ENCODE results near the gene CARD18. TPM values are rescaled to one million over a fixed set of nuclear protein-coding genes. Genes with fewer than 3 reads are reported as not detected.

The CARD18 gene, protein sequence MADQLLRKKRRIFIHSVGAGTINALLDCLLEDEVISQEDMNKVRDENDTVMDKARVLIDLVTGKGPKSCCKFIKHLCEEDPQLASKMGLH
- polyA plus RNA-seq (2013) = not detected

DNA sequence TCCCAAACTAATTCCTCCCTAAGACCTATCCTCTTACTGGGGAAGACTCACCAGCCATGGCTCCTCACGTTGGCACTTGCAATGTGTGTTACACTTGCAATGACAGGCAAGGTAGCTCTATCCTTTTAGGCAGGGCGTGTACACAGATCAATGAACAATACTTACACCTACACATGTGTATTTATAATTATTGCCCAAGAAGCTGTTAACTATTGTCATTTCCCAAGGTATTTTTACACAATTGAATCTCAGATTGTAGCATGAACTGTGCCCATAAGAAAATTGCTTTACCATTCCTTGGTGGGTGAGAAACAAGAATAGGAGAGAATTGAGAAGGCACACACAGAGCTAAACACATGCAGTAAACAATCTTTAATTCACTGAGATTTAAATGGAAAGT, at the start of gene CARD18:
Gene CARD18 (minus strand): TSS at position 101 of the 400 bp plus-strand sequence. CDS start 43 bp downstream, at position 58.
- DNase-seq = no peak
- ChIA-PET CTCF (no interaction called here), POLR2A (no interaction called here)
- Histone ChIP-seq H3K27me3 (replicated peaks in 2 of 5; ENCODE audit: control insufficient read depth in 4 of 5, insufficient read depth in 5 of 5, low read length in 4 of 5) (no peaks in the 10 kb centered on the region), H3K27ac (ENCODE audit: insufficient read depth in 1 of 2, low read depth in 1 of 2, low read length in 2 of 2, poor library complexity in 1 of 2, severe bottlenecking in 2 of 2) (no peak within 1 kb of the TSS), H3K4me1 (ENCODE audit: control extremely low read depth in 1 of 4, control insufficient read depth in 4 of 4, insufficient read depth in 4 of 4, low read length in 3 of 4) (no peaks in the 10 kb centered on the region), H3K9me3 (ENCODE audit: control extremely low read depth in 1 of 5, control insufficient read depth in 4 of 5, insufficient read depth in 2 of 5, low read depth in 1 of 5, low read length in 4 of 5) (no peaks in the 10 kb centered on the region), H3K4me3 (ENCODE audit: control insufficient read depth in 1 of 7, extremely low read depth in 1 of 7, insufficient read depth in 4 of 7, low read depth in 2 of 7, low read length in 6 of 7) (no peak within 1 kb of the TSS), H3K36me3 (ENCODE audit: control insufficient read depth in 4 of 4, insufficient read depth in 4 of 4, low read length in 3 of 4) (no peaks in the 10 kb centered on the region)
- 80% methylated on average over 1 of the region's 2 CpGs for WGBS (ENCODE audit: insufficient coverage)

DNA sequence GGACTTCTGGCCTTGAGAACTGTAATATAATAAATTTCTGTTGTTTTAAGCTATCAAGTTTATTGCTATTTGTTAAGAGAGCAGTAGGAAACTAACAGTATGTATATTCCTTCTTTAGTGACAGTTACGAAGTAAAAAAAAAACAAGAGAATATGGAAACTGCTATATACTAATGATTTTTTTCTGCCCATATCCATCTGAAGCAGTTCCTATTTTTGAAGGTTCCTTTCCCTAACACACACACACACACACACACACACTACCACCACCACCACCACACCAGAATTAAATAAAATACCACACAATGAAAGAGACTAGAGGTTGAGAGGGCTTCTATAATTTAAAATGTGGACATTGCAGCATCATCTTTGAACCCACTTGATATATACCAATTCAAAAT, 44.4 kb upstream of the CARD18 start:
- ChIA-PET CTCF (interaction anchor here (0.7 to 1.5 kb wide), 3 partner anchors 11 to 50 kb away, joined by 3 read pairs; no protein-coding TSS in a partner anchor), POLR2A (interaction anchor here (0.6 kb wide), 1 partner anchor 489 kb away, joined by 4 read pairs; no protein-coding TSS in a partner anchor)
- Histone ChIP-seq H3K4me3 (ENCODE audit: control insufficient read depth in 1 of 7, extremely low read depth in 1 of 7, insufficient read depth in 4 of 7, low read depth in 2 of 7, low read length in 6 of 7) (no peak overlapping the region), H3K9me3 (ENCODE audit: control extremely low read depth in 1 of 5, control insufficient read depth in 4 of 5, insufficient read depth in 2 of 5, low read depth in 1 of 5, low read length in 4 of 5) (no peaks in the 10 kb centered on the region), H3K27ac (ENCODE audit: insufficient read depth in 1 of 2, low read depth in 1 of 2, low read length in 2 of 2, poor library complexity in 1 of 2, severe bottlenecking in 2 of 2) (no peak overlapping the region), H3K27me3 (replicated peaks in 2 of 5; ENCODE audit: control insufficient read depth in 4 of 5, insufficient read depth in 5 of 5, low read length in 4 of 5) (no peaks in the 10 kb centered on the region), H3K4me1 (ENCODE audit: control extremely low read depth in 1 of 4, control insufficient read depth in 4 of 4, insufficient read depth in 4 of 4, low read length in 3 of 4) (peaks cover 13 to 32% (median 27%) of the 10 kb centered on the region in 4 experiments), H3K36me3 (ENCODE audit: control insufficient read depth in 4 of 4, insufficient read depth in 4 of 4, low read length in 3 of 4) (no peaks in the 10 kb centered on the region)
- peak in 2 of 3 donors; percentile 28 to 41 for DNase-seq
- no CpG with 5 or more reads among the region's 1 CpG for WGBS (ENCODE audit: insufficient coverage)

DNA sequence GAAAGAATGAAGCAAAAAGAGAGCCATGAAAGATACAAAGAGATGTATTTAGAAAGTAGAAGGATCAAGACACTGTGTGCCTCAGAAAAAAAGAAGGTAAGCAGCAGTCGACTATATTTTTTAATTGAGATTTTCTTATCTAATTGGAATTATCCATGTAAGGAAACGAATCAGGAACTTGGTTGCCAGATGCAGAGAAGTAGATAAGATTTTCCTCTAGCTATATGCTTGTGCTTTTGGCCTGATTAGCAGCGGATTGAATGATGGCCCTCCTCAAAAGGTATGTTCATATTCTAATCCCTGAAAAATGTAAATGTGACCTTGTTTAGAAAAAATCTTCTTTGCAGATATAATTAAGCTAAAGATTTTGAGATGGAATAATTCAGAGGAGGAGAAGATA, 43.9 kb upstream of the CARD18 start:
- no peaks in the 10 kb centered on the region for H3K27me3 ChIP-seq (replicated peaks in 2 of 5; ENCODE audit: control insufficient read depth in 4 of 5, insufficient read depth in 5 of 5, low read length in 4 of 5)
- H3K27ac ChIP-seq (ENCODE audit: insufficient read depth in 1 of 2, low read depth in 1 of 2, low read length in 2 of 2, poor library complexity in 1 of 2, severe bottlenecking in 2 of 2) = peak overlapping the region in 1 of 2 experiments; percentile 15
- ChIA-PET POLR2A (interaction anchor here (0.6 kb wide), 2 partner anchors 403 to 488 kb away, joined by 3 to 4 read pairs; no protein-coding TSS in a partner anchor), CTCF (interaction anchor here (0.7 to 1.5 kb wide), 3 partner anchors 12 to 50 kb away, joined by 3 read pairs; no protein-coding TSS in a partner anchor)
- DNase-seq = peak; percentile 53 to 90 (median 80)
- H3K36me3 ChIP-seq (ENCODE audit: control insufficient read depth in 4 of 4, insufficient read depth in 4 of 4, low read length in 3 of 4) = no peaks in the 10 kb centered on the region
- WGBS (ENCODE audit: insufficient coverage) = 0% methylated on average over 2 of the region's 3 CpGs
- H3K4me1 ChIP-seq (ENCODE audit: control extremely low read depth in 1 of 4, control insufficient read depth in 4 of 4, insufficient read depth in 4 of 4, low read length in 3 of 4) = peaks cover 13 to 32% (median 27%) of the 10 kb centered on the region in 4 experiments
- no peak overlapping the region for H3K4me3 ChIP-seq (ENCODE audit: control insufficient read depth in 1 of 7, extremely low read depth in 1 of 7, insufficient read depth in 4 of 7, low read depth in 2 of 7, low read length in 6 of 7)
- no peaks in the 10 kb centered on the region for H3K9me3 ChIP-seq (ENCODE audit: control extremely low read depth in 1 of 5, control insufficient read depth in 4 of 5, insufficient read depth in 2 of 5, low read depth in 1 of 5, low read length in 4 of 5)

DNA sequence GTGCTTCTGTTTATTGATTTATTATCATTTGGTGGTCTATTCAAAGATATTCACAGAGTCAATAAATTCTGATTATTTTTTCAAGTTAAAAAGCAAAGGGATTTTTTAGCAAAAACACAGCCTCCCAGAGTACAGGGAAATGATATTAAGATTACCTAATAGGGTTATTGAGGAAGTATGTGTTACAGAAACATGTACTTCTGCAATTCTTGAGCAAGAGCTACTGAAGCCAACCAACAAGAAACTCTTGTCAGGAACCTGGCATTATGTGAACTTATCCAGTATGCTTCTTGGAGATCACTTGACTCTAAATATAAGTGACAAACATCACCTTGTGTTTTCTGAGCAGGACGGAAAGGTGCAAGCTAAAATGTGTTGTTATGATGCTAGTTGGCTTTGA, 42.0 kb upstream of the CARD18 start:
- Histone ChIP-seq H3K27me3 (replicated peaks in 2 of 5; ENCODE audit: control insufficient read depth in 4 of 5, insufficient read depth in 5 of 5, low read length in 4 of 5) (no peaks in the 10 kb centered on the region), H3K4me3 (ENCODE audit: control insufficient read depth in 1 of 7, extremely low read depth in 1 of 7, insufficient read depth in 4 of 7, low read depth in 2 of 7, low read length in 6 of 7) (peak overlapping the region in 2 of 7 experiments; percentile 17 to 37), H3K36me3 (ENCODE audit: control insufficient read depth in 4 of 4, insufficient read depth in 4 of 4, low read length in 3 of 4) (no peaks in the 10 kb centered on the region), H3K9me3 (ENCODE audit: control extremely low read depth in 1 of 5, control insufficient read depth in 4 of 5, insufficient read depth in 2 of 5, low read depth in 1 of 5, low read length in 4 of 5) (no peaks in the 10 kb centered on the region), H3K27ac (ENCODE audit: insufficient read depth in 1 of 2, low read depth in 1 of 2, low read length in 2 of 2, poor library complexity in 1 of 2, severe bottlenecking in 2 of 2) (no peak overlapping the region), H3K4me1 (ENCODE audit: control extremely low read depth in 1 of 4, control insufficient read depth in 4 of 4, insufficient read depth in 4 of 4, low read length in 3 of 4) (peaks cover 13 to 32% (median 27%) of the 10 kb centered on the region in 4 experiments)
- POLR2A ChIA-PET = no interaction called here
- CTCF ChIA-PET = no interaction called here
- 0% methylated on average over 1 of the region's 1 CpG for WGBS (ENCODE audit: insufficient coverage)
- peak; percentile 52 to 91 (median 83) for DNase-seq

DNA sequence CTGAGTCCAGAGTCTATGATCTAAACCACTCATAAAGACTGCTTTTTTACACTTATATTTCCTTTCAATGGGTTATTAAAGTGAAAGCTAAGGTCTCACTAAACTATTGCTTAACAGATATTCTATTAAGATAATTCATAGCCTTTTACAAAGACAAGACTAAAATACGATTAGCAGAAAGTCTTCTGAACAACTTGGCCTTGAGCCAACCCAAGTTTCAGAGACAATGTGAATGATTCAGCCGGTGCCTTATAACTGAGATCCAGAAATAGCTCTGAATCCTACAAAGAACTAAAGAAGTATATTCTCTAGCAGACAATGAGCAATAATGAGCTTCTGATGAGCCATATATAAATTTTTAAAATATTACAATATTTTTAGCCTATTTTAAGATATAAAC, 41.5 kb upstream of the CARD18 start:
- no peaks in the 10 kb centered on the region for H3K36me3 ChIP-seq (ENCODE audit: control insufficient read depth in 4 of 4, insufficient read depth in 4 of 4, low read length in 3 of 4)
- CTCF ChIA-PET = no interaction called here
- H3K9me3 ChIP-seq (ENCODE audit: control extremely low read depth in 1 of 5, control insufficient read depth in 4 of 5, insufficient read depth in 2 of 5, low read depth in 1 of 5, low read length in 4 of 5) = no peaks in the 10 kb centered on the region
- H3K4me1 ChIP-seq (ENCODE audit: control extremely low read depth in 1 of 4, control insufficient read depth in 4 of 4, insufficient read depth in 4 of 4, low read length in 3 of 4) = peaks cover 13 to 32% (median 27%) of the 10 kb centered on the region in 4 experiments
- no peak overlapping the region for H3K27ac ChIP-seq (ENCODE audit: insufficient read depth in 1 of 2, low read depth in 1 of 2, low read length in 2 of 2, poor library complexity in 1 of 2, severe bottlenecking in 2 of 2)
- WGBS (ENCODE audit: insufficient coverage) = 0% methylated on average over 2 of the region's 2 CpGs
- POLR2A ChIA-PET = no interaction called here
- H3K27me3 ChIP-seq (replicated peaks in 2 of 5; ENCODE audit: control insufficient read depth in 4 of 5, insufficient read depth in 5 of 5, low read length in 4 of 5) = no peaks in the 10 kb centered on the region
- DNase-seq = peak; percentile 31 to 78 (median 74)
- peak overlapping the region in 2 of 7 experiments; percentile 17 to 27 for H3K4me3 ChIP-seq (ENCODE audit: control insufficient read depth in 1 of 7, extremely low read depth in 1 of 7, insufficient read depth in 4 of 7, low read depth in 2 of 7, low read length in 6 of 7)

DNA sequence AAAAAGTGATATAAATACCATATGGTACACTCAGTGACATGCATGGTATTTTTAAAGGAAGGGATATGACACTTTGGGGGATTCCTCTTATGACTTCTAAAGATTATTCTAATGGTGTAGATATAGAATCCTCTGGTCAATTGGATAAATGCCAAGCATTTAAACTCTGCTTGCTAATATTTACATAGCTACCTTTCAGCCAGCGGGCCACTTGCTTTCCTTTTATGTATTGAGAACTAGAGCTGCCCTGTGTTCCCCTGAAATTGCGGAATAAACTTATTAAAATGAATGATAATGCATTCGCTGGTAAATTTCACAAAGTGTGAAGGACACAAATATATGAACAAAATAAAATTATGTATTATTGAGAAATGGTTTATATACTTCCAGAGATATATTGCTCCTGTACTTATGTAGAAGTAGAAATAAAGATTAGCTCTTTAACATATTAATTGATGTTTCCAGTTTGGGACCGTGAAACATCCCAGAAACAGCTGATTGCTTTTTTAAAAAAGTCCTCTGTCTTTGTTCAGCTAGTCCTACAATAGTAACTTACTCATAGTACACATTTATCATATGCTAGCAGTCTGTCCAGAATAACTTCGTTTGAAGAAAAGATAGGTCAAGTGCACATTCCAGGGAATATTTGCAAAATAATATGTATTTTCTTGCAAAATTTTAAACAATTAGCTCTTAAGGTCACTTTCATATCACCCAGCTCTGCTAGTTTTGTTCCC, 40.1 kb upstream of the CARD18 start:
- H3K36me3 ChIP-seq (ENCODE audit: control insufficient read depth in 4 of 4, insufficient read depth in 4 of 4, low read length in 3 of 4) = no peaks in the 10 kb centered on the region
- WGBS (ENCODE audit: insufficient coverage) = no CpG with 5 or more reads among the region's 5 CpGs
- peaks cover 13 to 32% (median 27%) of the 10 kb centered on the region in 4 experiments for H3K4me1 ChIP-seq (ENCODE audit: control extremely low read depth in 1 of 4, control insufficient read depth in 4 of 4, insufficient read depth in 4 of 4, low read length in 3 of 4)
- ChIA-PET CTCF (no interaction called here), POLR2A (no interaction called here)
- DNase-seq = no peak
- H3K9me3 ChIP-seq (ENCODE audit: control extremely low read depth in 1 of 5, control insufficient read depth in 4 of 5, insufficient read depth in 2 of 5, low read depth in 1 of 5, low read length in 4 of 5) = no peaks in the 10 kb centered on the region
- no peak overlapping the region for H3K27ac ChIP-seq (ENCODE audit: insufficient read depth in 1 of 2, low read depth in 1 of 2, low read length in 2 of 2, poor library complexity in 1 of 2, severe bottlenecking in 2 of 2)
- no peaks in the 10 kb centered on the region for H3K27me3 ChIP-seq (replicated peaks in 2 of 5; ENCODE audit: control insufficient read depth in 4 of 5, insufficient read depth in 5 of 5, low read length in 4 of 5)
- H3K4me3 ChIP-seq (ENCODE audit: control insufficient read depth in 1 of 7, extremely low read depth in 1 of 7, insufficient read depth in 4 of 7, low read depth in 2 of 7, low read length in 6 of 7) = no peak overlapping the region

DNA sequence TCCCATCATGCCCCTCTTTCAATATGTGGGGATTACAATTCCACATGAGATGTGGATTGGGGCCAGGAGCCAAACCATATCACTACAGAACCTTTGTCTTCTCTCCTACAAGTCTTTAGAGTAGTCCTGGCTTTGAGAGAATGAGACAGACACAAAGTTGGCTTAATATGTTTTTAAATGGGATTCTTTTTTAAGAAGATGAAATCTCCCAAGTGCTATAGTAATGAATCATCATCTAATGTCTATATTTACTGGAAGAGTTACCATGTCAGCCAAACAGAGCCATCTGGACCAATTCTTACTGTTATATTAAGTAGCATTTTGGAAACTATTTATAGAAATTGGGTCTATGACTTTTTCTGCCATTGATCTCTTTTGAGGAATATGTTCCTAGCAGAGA, 38.1 kb upstream of the CARD18 start:
- CTCF ChIA-PET = no interaction called here

More for the DNA sequence above, 38.1 kb upstream of the CARD18 start:
- no peaks in the 10 kb centered on the region for H3K9me3 ChIP-seq (ENCODE audit: control extremely low read depth in 1 of 5, control insufficient read depth in 4 of 5, insufficient read depth in 2 of 5, low read depth in 1 of 5, low read length in 4 of 5)
- no peak overlapping the region for H3K27ac ChIP-seq (ENCODE audit: insufficient read depth in 1 of 2, low read depth in 1 of 2, low read length in 2 of 2, poor library complexity in 1 of 2, severe bottlenecking in 2 of 2)
- H3K4me3 ChIP-seq (ENCODE audit: control insufficient read depth in 1 of 7, extremely low read depth in 1 of 7, insufficient read depth in 4 of 7, low read depth in 2 of 7, low read length in 6 of 7) = no peak overlapping the region
- H3K36me3 ChIP-seq (ENCODE audit: control insufficient read depth in 4 of 4, insufficient read depth in 4 of 4, low read length in 3 of 4) = no peaks in the 10 kb centered on the region
- no peaks in the 10 kb centered on the region for H3K27me3 ChIP-seq (replicated peaks in 2 of 5; ENCODE audit: control insufficient read depth in 4 of 5, insufficient read depth in 5 of 5, low read length in 4 of 5)
- POLR2A ChIA-PET = no interaction called here
- no peak for DNase-seq
- H3K4me1 ChIP-seq (ENCODE audit: control extremely low read depth in 1 of 4, control insufficient read depth in 4 of 4, insufficient read depth in 4 of 4, low read length in 3 of 4) = peaks cover 4 to 17% (median 13%) of the 10 kb centered on the region in 4 experiments

Measured in common myeloid progenitor, CD34-positive (primary cell).